ENCODE results near the gene SLC1A2. TPM values are rescaled to one million over a fixed set of nuclear protein-coding genes. Genes with fewer than 3 reads are reported as not detected.

The SLC1A2 gene
- total RNA-seq, 1 donor from 2014 or later, result 0.25 TPM

GRCh38 chr11:35336726-35337125 is 82.6 kb downstream of the SLC1A2 start:
- Mint-ChIP-seq H3K4me3 (ENCODE audit: unreplicated experiment) (no peak overlapping the region), H3K27ac (ENCODE audit: unreplicated experiment) (peak overlapping the region; percentile 92), H3K36me3 (ENCODE audit: low read depth, unreplicated experiment) (no peaks in the 10 kb centered on the region), H3K27me3 (ENCODE audit: low read depth, unreplicated experiment) (no peaks in the 10 kb centered on the region), H3K4me1 (ENCODE audit: low read depth, unreplicated experiment) (peaks cover 18% of the 10 kb centered on the region), H3K9me3 (ENCODE audit: unreplicated experiment) (peaks cover 8% of the 10 kb centered on the region)
- peak overlapping the region; percentile 30 for H3K4me2 ChIP-seq (ENCODE audit: low read length)
- peaks cover 18% of the 10 kb centered on the region for H3K4me1 ChIP-seq (ENCODE audit: insufficient read depth, low read length)
- H3K27ac ChIP-seq (ENCODE audit: low read depth, low read length), result peak overlapping the region; percentile 95
- FAIRE-seq (no peak), DNase-seq (ENCODE audit: low read depth) (no peak)
- no peaks in the 10 kb centered on the region for H3K9me3 ChIP-seq (ENCODE audit: insufficient read depth, low read depth, low read length)
- H4K20me1 ChIP-seq (ENCODE audit: insufficient read depth, low read length), result no peaks in the 10 kb centered on the region
- no peaks in the 10 kb centered on the region for H3K27me3 ChIP-seq (ENCODE audit: insufficient read depth, low read length)
- H3K36me3 ChIP-seq (ENCODE audit: insufficient read depth, low read length), result no peaks in the 10 kb centered on the region
- TF ChIP-seq CTCF (IDR thresholded peaks at IDR 0.05; ENCODE audit: insufficient read depth, low read depth, low read length) (no peak), EZH2 (IDR thresholded peaks at IDR 0.05; ENCODE audit: insufficient read depth, low read length) (no peak)
- H2AFZ ChIP-seq (ENCODE audit: low read depth, low read length), result peak overlapping the region; percentile 43
- H3K9ac ChIP-seq (ENCODE audit: low read length), result peak overlapping the region; percentile 53
- H3K79me2 ChIP-seq (ENCODE audit: insufficient read depth, low read length), result no peaks in the 10 kb centered on the region
- H3K4me3 ChIP-seq (ENCODE audit: insufficient read depth, low read depth, low read length), result no peak overlapping the region

GRCh38 chr11:35335226-35335625 is 84.1 kb downstream of the SLC1A2 start:
- H3K27me3 Mint-ChIP-seq (ENCODE audit: low read depth, unreplicated experiment), result no peaks in the 10 kb centered on the region
- Histone ChIP-seq H3K27ac (ENCODE audit: low read depth, low read length) (no peak overlapping the region), H3K4me3 (ENCODE audit: insufficient read depth, low read depth, low read length) (no peak overlapping the region), H3K27me3 (ENCODE audit: insufficient read depth, low read length) (no peaks in the 10 kb centered on the region), H4K20me1 (ENCODE audit: insufficient read depth, low read length) (no peaks in the 10 kb centered on the region), H3K79me2 (ENCODE audit: insufficient read depth, low read length) (no peaks in the 10 kb centered on the region), H3K36me3 (ENCODE audit: insufficient read depth, low read length) (no peaks in the 10 kb centered on the region), H3K4me1 (ENCODE audit: insufficient read depth, low read length) (peaks cover 18% of the 10 kb centered on the region), H3K9ac (ENCODE audit: low read length) (no peak overlapping the region), H2AFZ (ENCODE audit: low read depth, low read length) (no peak overlapping the region), H3K9me3 (ENCODE audit: insufficient read depth, low read depth, low read length) (no peaks in the 10 kb centered on the region), H3K4me2 (ENCODE audit: low read length) (no peak overlapping the region)
- H3K36me3 Mint-ChIP-seq (ENCODE audit: low read depth, unreplicated experiment), result no peaks in the 10 kb centered on the region
- H3K9me3 Mint-ChIP-seq (ENCODE audit: unreplicated experiment), result peaks cover 12% of the 10 kb centered on the region
- H3K4me1 Mint-ChIP-seq (ENCODE audit: low read depth, unreplicated experiment), result peaks cover 18% of the 10 kb centered on the region
- no peak overlapping the region for H3K27ac Mint-ChIP-seq (ENCODE audit: unreplicated experiment)
- no peak for TF ChIP-seq EZH2 (IDR thresholded peaks at IDR 0.05; ENCODE audit: insufficient read depth, low read length)
- TF ChIP-seq CTCF (IDR thresholded peaks at IDR 0.05; ENCODE audit: insufficient read depth, low read depth, low read length), result no peak
- no peak overlapping the region for H3K4me3 Mint-ChIP-seq (ENCODE audit: unreplicated experiment)
- no peak for DNase-seq (ENCODE audit: low read depth)
- no peak for FAIRE-seq

- DNase-seq (ENCODE audit: low read depth), result no peak
- FAIRE-seq, result no peak
- peaks cover 12% of the 10 kb centered on the region for H3K9me3 Mint-ChIP-seq (ENCODE audit: unreplicated experiment)
- Histone ChIP-seq H3K79me2 (ENCODE audit: insufficient read depth, low read length) (no peaks in the 10 kb centered on the region), H3K4me2 (ENCODE audit: low read length) (no peak overlapping the region), H3K36me3 (ENCODE audit: insufficient read depth, low read length) (no peaks in the 10 kb centered on the region), H4K20me1 (ENCODE audit: insufficient read depth, low read length) (no peaks in the 10 kb centered on the region), H3K9me3 (ENCODE audit: insufficient read depth, low read depth, low read length) (no peaks in the 10 kb centered on the region), H2AFZ (ENCODE audit: low read depth, low read length) (no peak overlapping the region), H3K27ac (ENCODE audit: low read depth, low read length) (no peak overlapping the region), H3K4me3 (ENCODE audit: insufficient read depth, low read depth, low read length) (no peak overlapping the region), H3K9ac (ENCODE audit: low read length) (no peak overlapping the region), H3K27me3 (ENCODE audit: insufficient read depth, low read length) (no peaks in the 10 kb centered on the region), H3K4me1 (ENCODE audit: insufficient read depth, low read length) (peaks cover 18% of the 10 kb centered on the region)
- no peaks in the 10 kb centered on the region for H3K27me3 Mint-ChIP-seq (ENCODE audit: low read depth, unreplicated experiment)
- TF ChIP-seq CTCF (IDR thresholded peaks at IDR 0.05; ENCODE audit: insufficient read depth, low read depth, low read length) (no peak), EZH2 (IDR thresholded peaks at IDR 0.05; ENCODE audit: insufficient read depth, low read length) (no peak)
- H3K4me1 Mint-ChIP-seq (ENCODE audit: low read depth, unreplicated experiment), result peaks cover 18% of the 10 kb centered on the region
- H3K4me3 Mint-ChIP-seq (ENCODE audit: unreplicated experiment), result no peak overlapping the region
- no peaks in the 10 kb centered on the region for H3K36me3 Mint-ChIP-seq (ENCODE audit: low read depth, unreplicated experiment)
- H3K27ac Mint-ChIP-seq (ENCODE audit: unreplicated experiment), result no peak overlapping the region
Measured at GRCh38 chr11:35334385-35335090, 84.8 kb downstream of the SLC1A2 start.
